ES-I3 (cell line): ENCODE measurements around the gene GTF3C1.

ENCODE experiments used
- H3K36me3 ChIP-seq: 2 replicates; pipeline ENCODE4 v1.6.1; 2013; ENCODE audit warnings: mild to moderate bottlenecking, low read length, control low read depth, moderate library complexity; ENCODE audit not compliant: insufficient read depth
- H3K4me1 ChIP-seq: 2 replicates; pipeline ENCODE4 v1.6.1; 2013; ENCODE audit warnings: mild to moderate bottlenecking, control low read depth, low read length; ENCODE audit not compliant: insufficient read depth
- H3K9ac ChIP-seq: 2 replicates; pipeline ENCODE4 v1.6.1; 2013; ENCODE audit warnings: low read depth, mild to moderate bottlenecking, low read length, moderate library complexity
- H3K9me3 ChIP-seq: 2 replicates; pipeline ENCODE4 v1.6.1; 2013; ENCODE audit warnings: mild to moderate bottlenecking, low read length, moderate library complexity; ENCODE audit not compliant: control insufficient read depth, insufficient read depth

The GTF3C1 gene

DNA sequence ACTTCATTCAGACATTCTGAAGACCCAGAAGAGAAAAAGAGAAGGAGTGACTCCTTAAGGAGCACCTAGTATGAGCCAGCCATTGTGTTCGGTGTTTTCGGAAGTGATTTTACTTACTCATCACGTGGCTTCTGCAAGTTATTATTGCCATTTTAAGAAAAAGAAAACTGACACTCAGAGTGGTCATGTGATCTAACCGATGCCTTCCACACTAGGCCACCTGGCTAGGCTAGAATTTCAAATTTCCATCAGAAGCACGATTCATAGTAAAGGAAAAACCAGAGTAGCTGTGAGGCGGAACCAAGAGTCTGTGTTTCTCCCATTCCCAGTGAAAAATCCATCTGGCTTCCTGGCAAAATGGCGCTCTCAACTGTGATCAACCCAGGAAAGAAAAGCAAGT lies 32.0 kb downstream of the GTF3C1 start:
- Histone ChIP-seq H3K36me3 (peaks cover 14% of the 10 kb centered on the region), H3K9ac (no peak overlapping the region), H3K9me3 (no peaks in the 10 kb centered on the region), H3K4me1 (no peaks in the 10 kb centered on the region)

DNA sequence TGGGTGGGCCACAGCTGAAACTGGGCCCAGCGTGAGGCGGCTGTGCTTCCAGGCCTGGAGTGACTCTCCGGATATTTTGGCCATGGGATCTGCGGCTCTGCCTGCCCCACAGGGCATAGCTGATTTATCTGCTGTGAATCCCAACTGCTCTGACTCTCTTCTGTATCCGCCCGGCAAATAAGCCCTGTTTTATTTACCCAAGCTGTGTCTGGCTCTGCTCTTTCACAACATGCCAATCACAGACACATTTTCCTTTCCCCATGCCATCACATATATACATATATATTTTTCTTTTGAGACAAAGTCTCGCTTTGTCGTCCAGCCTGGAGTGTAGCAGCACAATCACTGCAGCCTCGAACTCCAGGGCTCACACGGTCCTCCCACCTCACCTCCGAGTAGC lies 33.3 kb downstream of the GTF3C1 start:
- Histone ChIP-seq H3K9me3 (no peaks in the 10 kb centered on the region), H3K9ac (no peak overlapping the region), H3K36me3 (peaks cover 14% of the 10 kb centered on the region)

DNA sequence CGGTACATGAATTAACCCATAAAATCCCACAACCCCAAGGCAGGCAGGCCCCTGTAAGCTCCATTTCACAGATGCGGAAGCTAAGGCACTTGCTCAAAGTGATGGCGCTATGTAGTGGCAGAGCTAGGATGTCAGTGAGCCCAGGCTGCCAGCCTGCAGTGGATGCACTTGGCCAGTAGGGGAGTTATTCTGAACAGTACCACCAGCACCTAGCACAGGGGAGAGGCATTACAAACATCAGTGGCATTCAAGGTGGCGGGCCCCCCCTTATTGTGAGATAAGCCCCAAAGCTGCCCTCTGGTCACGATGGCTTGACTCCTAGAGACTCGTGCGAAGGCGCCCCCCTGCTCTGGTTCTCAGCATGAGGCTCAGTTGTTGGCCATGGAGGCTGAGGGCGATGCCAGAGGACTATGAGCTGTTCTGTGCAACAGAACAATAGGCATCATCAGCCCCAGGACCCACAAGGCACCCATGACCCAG lies 33.8 kb downstream of the GTF3C1 start:
- no peaks in the 10 kb centered on the region for H3K9me3 ChIP-seq
- no peaks in the 10 kb centered on the region for H3K4me1 ChIP-seq
- peaks cover 14% of the 10 kb centered on the region for H3K36me3 ChIP-seq
- H3K9ac ChIP-seq, result no peak overlapping the region

More for the DNA sequence above, 33.3 kb downstream of the GTF3C1 start:
- H3K4me1 ChIP-seq, result no peaks in the 10 kb centered on the region

DNA sequence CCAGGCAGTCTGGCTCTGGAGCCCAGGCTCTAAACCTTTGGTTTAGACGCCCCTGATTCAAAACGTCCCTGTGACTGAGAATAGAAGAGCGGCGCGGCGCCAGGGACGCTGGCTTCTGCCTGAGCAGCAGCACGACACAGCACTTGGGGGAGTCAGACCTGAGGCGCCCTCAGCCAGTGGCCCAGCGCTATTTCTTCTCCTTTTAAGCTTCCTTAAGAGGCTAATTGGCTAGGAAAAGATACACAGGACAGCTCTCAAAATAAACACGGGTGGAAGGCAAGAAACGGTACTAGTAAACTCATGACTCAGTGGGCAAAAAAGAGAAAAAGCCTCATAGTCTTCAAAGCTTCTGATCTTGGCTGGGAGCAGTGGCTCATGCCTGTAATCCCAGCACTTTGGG lies 34.9 kb downstream of the GTF3C1 start:
- Histone ChIP-seq H3K9me3 (no peaks in the 10 kb centered on the region), H3K36me3 (peaks cover 16% of the 10 kb centered on the region), H3K4me1 (no peaks in the 10 kb centered on the region), H3K9ac (no peak overlapping the region)

DNA sequence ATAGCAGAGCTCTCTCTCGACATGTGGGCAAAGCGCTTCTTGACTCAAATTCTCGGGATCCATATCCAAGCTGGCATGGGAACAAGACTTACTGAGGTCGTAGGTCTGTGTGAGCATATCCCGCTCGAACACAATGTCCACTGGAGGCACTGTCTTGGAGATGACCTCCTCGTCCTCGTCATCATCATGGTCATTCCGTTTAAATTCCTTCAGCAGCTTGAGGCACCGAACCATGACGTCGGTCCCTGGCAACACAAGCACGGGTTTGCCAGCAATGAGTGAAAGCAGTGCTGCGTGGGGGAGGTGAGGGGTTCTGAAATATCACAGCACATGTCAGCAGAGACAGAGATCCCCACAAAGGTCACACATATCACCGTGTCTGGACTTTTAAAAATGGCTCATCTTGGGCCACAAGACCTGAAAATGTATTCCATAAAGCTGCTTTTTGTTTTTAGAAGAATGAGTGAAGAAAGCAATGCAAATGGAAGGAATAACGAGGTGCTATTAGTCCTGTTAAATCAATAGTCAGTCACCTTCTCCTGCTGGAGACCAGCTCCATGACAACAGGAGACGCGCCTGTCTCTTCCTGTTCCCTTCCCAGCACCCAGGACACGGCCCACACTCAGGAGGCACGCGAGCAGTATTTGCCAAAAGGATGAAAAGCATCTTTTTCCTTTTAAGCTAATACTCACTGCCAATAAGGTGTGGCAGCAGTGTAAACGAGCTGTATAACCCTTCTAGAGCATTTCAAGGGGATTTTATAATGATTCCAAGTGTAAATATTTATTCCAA lies 37.9 kb downstream of the GTF3C1 start:
- Histone ChIP-seq H3K9ac (no peak overlapping the region), H3K4me1 (no peaks in the 10 kb centered on the region), H3K36me3 (peaks cover 10% of the 10 kb centered on the region), H3K9me3 (no peaks in the 10 kb centered on the region)

DNA sequence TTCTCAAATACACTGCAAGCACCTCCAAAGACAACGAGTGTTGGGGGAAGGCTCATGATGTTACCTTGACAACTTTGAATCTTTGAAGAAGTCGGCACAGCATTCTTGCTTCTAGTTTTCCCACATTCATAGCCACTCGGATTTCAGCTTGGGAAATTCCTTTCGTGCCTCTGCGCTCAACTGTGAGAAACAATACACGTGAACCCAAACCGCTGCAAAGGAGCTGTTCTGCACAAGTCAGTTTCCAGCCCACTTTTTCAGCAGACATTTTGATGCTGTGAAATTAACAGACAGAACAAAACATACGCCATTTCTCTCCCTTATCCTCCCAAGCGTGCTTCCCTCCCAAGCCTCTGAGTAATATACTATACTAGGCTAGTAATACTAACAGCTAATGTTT lies 41.2 kb downstream of the GTF3C1 start:
- H3K4me1 ChIP-seq, result no peaks in the 10 kb centered on the region
- H3K9ac ChIP-seq, result no peak overlapping the region
- no peaks in the 10 kb centered on the region for H3K9me3 ChIP-seq
- peaks cover 14% of the 10 kb centered on the region for H3K36me3 ChIP-seq

DNA sequence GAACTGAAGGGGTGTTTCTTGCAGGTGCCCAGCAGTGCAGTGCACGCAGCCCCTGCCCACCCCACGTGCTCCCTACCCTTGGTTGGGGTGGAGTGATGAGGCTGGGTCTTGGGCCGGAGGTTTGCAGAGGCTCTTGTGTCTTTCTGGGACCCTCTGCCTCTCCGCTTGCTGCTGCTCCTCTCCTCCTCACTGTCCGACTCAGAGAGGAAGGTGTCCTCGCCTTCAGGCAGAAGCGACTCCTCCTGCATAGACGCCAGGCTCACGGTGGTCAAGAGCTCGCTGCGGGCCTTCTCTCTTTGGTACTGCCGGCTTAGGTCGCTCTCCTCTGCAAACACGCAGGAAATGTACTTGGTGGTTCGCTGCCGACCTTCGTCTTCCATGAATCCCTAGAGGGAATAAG lies 42.9 kb downstream of the GTF3C1 start:
- Histone ChIP-seq H3K36me3 (peaks cover 25% of the 10 kb centered on the region), H3K9ac (no peak overlapping the region), H3K9me3 (no peaks in the 10 kb centered on the region), H3K4me1 (no peaks in the 10 kb centered on the region)

DNA sequence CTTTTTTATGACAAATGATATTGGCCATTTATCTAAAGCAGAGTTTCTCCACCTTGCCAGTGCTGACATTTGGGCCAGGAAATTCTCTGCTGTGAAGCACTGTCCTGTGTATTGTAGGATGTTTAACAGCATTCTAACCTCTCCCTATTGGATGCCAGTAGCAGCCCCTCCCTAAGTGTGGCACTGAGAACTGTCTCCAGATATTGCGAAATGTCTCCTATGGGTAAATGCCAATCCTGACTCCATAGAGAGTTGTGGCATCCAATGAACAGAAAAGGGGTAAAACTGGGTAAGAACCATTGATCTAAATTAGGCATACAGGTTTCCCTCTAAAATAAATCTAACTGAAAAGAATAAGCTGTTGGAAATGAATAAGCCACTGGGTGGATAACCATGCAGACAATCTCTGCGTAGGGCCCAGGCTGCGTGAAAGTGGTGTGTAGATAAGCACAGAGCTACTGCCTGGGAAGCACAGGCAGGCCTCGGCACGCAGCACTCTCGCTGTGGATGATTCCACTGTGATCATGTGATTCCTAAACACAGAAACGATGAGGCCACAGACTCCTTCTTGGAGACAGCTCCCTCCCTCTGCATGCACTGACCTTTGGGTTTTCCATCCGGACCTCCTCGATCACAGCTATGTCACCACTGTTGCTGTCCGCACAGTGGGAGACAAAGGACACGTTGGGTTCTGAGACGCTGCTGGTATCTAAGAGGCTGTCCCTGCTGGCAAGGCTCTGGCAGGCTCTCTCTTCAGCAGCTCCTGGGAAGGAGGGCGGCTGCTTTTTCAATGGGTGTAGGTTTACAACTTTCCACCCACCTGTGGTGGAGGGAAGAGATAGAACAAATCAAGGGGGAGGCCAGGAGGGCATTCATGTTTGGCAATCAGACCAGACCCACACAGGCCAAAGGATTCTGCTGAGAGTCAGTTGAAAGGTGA lies 44.1 kb downstream of the GTF3C1 start:
- H3K4me1 ChIP-seq, result no peaks in the 10 kb centered on the region
- H3K36me3 ChIP-seq, result peaks cover 26% of the 10 kb centered on the region
- no peak overlapping the region for H3K9ac ChIP-seq
- no peaks in the 10 kb centered on the region for H3K9me3 ChIP-seq

DNA sequence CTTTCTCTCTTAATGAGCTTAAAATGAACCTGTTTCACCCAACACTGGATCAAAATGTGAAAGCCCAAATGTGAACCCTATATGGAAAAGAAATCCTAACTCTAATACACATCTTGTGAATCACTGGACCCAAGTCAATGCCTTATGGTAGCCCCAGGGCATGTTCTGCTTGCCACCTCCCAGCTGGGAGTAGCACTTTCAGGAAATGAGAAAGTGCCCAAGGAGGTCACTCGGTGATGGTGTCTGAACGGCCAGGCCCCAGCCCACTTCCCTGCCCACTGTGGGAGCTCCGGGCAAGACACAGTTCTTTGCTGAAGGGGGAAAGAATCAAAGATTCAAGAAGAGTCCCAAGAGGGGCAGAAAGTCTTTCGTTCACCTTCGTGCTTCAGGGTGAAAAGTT lies 46.1 kb downstream of the GTF3C1 start:
- Histone ChIP-seq H3K36me3 (peaks cover 27% of the 10 kb centered on the region), H3K9me3 (no peaks in the 10 kb centered on the region), H3K9ac (no peak overlapping the region), H3K4me1 (no peaks in the 10 kb centered on the region)

DNA sequence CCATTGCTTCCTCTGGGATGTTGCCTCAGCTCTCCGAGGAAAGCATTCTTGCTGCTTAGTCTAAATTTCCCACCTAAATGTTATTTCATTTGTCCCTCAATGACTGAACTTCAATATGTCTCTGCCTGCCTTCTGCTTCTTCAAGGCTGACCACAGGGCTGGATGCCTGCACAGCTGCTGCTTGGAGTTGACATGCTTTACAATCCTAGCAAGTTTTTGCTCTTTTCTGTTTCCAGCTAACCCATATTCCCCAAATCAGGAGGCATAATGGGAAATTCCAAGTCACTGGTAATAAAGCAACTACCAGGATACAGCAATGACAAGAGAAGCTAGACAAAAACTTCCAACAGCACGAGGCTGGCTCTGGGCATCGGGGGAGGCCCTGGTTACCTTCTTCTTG lies 48.9 kb downstream of the GTF3C1 start:
- Histone ChIP-seq H3K9me3 (no peaks in the 10 kb centered on the region), H3K4me1 (no peaks in the 10 kb centered on the region), H3K9ac (no peak overlapping the region), H3K36me3 (peaks cover 41% of the 10 kb centered on the region)

DNA sequence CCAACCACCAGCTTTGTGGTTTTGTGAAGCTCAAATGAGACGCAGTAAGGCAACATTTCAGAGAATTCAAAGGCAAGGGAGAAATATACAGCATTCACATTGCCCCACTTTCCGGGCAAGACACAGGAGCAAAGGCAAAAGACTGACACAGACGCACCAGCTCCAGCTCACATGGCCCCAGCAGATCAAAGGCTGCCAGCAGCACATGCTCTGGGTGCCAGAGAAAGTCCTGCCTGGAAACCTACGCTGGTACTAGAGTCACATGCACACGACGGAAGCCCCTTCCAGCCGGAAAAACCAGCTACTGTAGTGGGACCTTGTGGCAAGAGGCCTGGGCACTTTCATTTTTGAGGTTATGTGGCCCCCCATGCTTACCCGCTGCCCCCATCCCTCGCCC lies 50.1 kb downstream of the GTF3C1 start:
- Histone ChIP-seq H3K4me1 (no peaks in the 10 kb centered on the region), H3K9ac (no peak overlapping the region), H3K36me3 (peaks cover 43% of the 10 kb centered on the region), H3K9me3 (no peaks in the 10 kb centered on the region)

DNA sequence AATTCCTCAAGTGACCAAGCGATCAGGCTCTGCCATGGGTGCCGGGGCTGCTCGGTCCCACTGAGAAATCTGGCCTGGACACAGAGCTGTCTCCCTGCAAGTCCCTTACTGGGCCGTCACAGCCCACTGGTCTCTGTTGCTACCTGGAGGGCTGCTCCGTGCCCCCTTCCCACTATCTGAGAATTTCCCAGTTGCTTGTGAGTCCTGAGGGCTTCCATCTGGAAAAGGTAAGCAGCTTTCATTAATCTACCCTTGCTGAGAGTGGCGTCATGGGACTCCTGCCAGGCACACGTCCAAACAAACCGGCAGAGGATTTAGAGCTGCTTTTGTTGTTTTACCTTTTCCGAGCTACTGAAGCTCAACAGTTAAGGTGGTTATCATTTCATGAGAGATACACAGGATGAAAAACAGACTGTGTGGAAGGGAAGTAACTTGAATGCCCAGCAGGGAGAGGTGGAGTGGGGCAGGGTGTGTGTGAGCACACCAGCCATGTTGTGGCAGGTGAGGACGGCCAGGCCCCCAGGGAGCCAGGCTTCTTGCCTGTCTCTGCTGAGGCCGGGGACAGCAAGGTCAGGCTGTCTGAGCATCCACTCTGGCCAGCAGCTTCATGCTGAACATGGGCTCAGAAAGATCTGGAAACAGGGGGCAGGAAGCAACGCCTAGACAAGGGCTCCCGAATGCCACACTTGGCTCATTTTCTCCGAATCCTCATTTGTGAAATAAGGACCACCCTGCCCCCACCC lies 50.6 kb downstream of the GTF3C1 start:
- no peak overlapping the region for H3K9ac ChIP-seq
- no peaks in the 10 kb centered on the region for H3K4me1 ChIP-seq
- H3K9me3 ChIP-seq, result no peaks in the 10 kb centered on the region
- peaks cover 44% of the 10 kb centered on the region for H3K36me3 ChIP-seq

DNA sequence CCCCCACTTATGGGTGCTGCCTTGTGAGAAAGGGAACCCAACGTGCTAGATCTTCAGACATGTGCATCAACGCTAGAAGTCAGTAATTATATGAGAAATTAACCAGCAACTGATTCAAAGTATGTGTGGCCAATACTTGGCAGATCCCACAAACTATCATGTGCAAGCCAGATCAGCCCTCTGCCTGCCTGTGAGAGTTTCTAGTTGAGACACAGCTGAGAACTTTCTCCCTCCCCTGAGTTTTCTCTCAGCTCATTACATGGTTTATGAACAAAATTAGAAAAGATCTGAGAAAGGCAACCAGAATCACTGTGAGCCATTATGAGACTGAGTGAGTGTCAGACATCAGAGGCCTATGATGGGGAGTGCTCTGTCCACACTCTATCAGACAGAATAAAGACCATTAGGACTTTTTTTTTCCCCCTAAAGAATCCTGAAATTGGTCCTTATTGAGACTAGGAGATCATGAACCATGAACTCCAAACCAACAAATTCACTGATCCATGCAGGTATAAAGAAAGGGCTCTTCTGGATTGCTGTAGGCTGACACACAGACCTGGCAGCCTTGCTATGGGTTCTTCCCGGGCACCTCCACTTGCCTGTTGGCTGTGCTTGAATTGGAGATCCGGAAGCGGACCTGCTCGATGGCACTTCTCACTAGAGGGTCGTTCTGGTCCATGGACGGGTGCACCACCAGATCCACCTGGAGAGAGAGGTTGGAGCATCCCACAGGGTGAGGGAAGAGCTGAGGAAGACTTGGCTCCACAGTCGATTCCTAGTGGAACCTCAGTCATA lies 51.5 kb downstream of the GTF3C1 start:
- peaks cover 42% of the 10 kb centered on the region for H3K36me3 ChIP-seq
- H3K9me3 ChIP-seq, result no peaks in the 10 kb centered on the region
- no peak overlapping the region for H3K9ac ChIP-seq
- H3K4me1 ChIP-seq, result no peaks in the 10 kb centered on the region

DNA sequence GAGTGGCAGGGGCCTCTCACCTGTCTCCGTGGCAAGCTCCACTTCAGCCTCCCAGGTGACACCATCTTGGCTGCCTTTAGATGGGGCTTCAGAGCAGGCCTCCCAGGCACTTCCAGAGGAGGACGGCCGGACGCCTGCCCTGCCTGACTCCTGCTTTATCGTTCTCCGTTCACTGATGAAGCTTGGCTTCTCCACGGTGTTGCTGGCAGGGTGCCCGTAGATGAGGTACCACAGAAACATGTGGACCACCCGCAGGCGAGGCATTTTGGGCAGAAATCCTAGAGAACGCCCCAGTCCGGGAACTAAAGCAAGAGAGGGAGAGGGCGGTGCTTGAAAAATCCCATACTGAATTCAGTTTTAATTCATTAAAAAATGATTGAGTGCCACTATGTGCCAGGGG lies 54.5 kb downstream of the GTF3C1 start:
- Histone ChIP-seq H3K4me1 (no peaks in the 10 kb centered on the region), H3K9ac (no peak overlapping the region), H3K9me3 (no peaks in the 10 kb centered on the region), H3K36me3 (peaks cover 42% of the 10 kb centered on the region)
